GM12864 (cell line): ENCODE data around the gene PCSK4.

Experiments used
- DNase-seq: peaks from one replicate; pipeline ENCODE4 v3.0.0-alpha.2; 2011; ENCODE audit warnings: low read depth
- H3K4me3 ChIP-seq: 2 replicates; pipeline ENCODE4 v1.5.1; 2011; ENCODE audit warnings: mild to moderate bottlenecking, low read depth, low read length, control low read depth
- CTCF ChIP-seq: IDR thresholded peaks from 2 replicates; pipeline ENCODE4 v1.5.1; 2011; ENCODE audit warnings: low read depth, mild to moderate bottlenecking, moderate library complexity, low read length, control low read depth, inconsistent platforms; ENCODE audit errors: missing control alignments

Gene PCSK4

GRCh38 chr19:1438933-1439354 is 51.2 kb downstream of the PCSK4 start:
- no peak for DNase-seq
- H3K4me3 ChIP-seq, result peak overlapping the region; percentile 74
- no peak for TF ChIP-seq CTCF

DNA sequence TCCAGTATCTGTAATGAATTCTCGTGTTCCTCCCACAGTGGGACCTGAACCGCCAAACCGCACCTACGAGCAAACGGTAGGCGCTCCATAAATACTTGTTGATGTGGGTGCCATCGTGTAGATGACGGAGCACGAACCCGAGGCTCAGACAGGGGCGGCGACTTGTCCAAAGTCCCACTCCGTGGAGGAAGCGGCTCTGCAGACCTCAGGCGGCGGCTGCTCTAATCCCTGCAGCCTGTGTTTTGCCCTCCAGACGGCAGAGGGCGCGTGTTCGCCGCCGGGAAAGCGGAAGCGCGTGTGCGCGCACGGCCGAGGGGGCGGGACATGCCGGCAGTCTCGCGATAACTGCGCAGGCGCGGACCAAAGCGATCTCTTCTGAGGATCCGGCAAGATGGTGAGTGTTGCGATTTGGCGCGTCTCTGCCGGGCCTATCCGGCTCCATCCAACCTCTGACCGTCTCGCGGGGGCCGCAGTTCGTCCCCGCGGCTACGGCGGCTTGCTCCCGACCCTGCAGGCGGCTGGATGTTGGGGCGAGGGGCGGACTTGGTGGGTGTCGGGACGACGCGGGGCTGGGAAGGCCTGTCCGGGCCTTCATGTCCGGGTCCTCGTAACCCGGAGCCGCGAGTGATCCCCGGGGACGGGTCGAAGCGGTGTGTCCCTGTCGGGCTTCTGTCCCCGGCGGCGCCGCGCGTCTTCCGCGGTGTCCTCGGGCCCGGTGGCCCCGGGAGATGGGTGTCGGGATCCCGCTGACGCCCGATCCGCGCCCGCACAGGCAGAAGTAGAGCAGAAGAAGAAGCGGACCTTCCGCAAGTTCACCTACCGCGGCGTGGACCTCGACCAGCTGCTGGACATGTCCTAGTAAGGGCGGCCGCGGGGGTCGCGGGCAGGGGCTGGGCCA is 51.9 kb downstream of the PCSK4 start, which contains the start of gene RPS15:
RPS15 (plus strand) TSS at position 362 of the 898 bp plus-strand sequence; CDS start at position 392, 30 bp downstream.
- peak; percentile 85 for DNase-seq
- peak within 1 kb of the TSS; percentile 74 for H3K4me3 ChIP-seq
- TF ChIP-seq CTCF, result peak; percentile 92

DNA sequence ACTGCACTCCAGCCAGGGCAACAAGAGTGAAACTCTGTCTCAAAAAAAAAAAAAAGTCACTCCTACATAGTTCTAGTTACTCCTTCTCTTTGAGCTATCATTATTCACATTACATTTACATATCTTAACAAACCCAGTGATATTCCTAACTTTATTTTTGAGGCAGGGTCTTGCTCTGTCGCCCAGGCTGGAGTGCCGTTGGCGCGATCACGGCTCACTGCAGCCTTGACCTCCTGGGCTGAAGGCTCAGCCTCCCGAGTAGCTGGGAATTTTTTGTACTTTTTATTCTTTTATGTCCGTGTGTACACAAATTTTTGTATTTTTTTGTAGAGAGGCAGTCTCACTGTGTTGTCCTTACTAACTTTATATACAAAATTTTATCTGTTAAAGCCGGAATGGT is 52.5 kb downstream of the PCSK4 start:
- DNase-seq, result no peak
- no peak for TF ChIP-seq CTCF
- H3K4me3 ChIP-seq, result peak overlapping the region; percentile 6; the same call in 1 of the 2 replicates

GRCh38 chr19:1435378-1435989 is 54.7 kb downstream of the PCSK4 start:
- DNase-seq, result no peak
- TF ChIP-seq CTCF, result no peak
- no peak overlapping the region for H3K4me3 ChIP-seq

GRCh38 chr19:1434577-1435060 is 55.5 kb downstream of the PCSK4 start:
- no peak for DNase-seq
- H3K4me3 ChIP-seq, result no peak overlapping the region
- no peak for TF ChIP-seq CTCF

DNA sequence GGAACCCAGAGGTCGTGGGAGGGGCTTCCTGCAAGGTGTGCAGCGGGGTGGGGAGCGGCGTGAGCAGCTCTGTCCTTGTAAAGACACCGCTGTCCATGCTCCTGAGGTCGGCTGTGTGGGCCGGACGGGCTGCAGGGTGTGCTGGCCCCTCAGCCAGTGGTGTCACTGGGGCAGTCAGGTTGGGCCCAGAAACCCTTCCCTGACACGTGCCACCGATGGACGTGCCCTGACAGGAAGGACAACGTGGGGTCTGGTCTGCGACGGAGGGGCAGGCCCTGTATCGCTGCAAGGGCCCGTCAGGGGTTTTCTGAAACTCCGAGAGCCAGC is 56.1 kb downstream of the PCSK4 start:
- no peak for DNase-seq
- TF ChIP-seq CTCF, result no peak
- H3K4me3 ChIP-seq, result no peak overlapping the region
